ENCODE results near the gene EIF4EBP2. TPM values are rescaled to one million over a fixed set of nuclear protein-coding genes. Genes with fewer than 3 reads are reported as not detected.

The EIF4EBP2 gene
- total RNA-seq, 1 donor from 2014 or later: 155 TPM

- peak; percentile 40 for DNase-seq (ENCODE audit: low read depth, low spot score)
- Mint-ChIP-seq H3K9me3 (no peaks in the 10 kb centered on the region), H3K27me3 (ENCODE audit: low read depth) (peaks cover 44% of the 10 kb centered on the region)
Measured at GRCh38 chr10:70461397-70462348, 57.7 kb downstream of the EIF4EBP2 start.

DNA sequence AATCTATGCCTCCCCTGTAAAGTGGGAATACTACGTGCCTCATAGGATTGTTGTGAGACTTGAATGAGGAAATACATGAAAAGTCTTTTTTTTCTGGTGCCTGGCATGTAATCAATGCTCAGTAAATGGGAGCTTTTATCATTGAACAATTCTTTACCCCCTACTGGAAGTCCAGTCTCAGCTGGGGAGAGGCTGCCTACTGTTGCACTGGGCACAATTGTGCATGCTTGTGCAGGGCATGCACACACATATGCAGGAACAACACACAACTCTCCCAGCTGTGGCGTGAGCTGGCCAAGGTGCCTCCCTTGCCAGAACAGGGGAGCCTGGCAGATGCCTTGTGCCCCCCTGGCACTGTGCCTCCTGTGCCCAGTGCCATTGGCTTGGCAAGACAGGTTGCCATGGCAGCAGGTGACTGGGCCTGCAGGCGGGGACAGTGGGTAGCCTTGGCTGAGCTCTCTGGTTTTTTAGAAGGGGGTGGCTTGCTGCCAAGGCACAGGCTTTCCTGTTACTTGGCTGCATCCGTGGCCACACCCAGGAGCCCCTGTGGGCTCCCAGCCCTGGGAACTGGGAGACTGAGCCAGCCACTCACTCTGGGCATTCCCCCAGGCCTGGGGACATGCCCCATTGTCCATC, 58.5 kb downstream of the EIF4EBP2 start:
- H3K27me3 Mint-ChIP-seq (ENCODE audit: low read depth): peaks cover 36% of the 10 kb centered on the region
- H3K27ac Mint-ChIP-seq (ENCODE audit: unreplicated experiment): no peak overlapping the region
- peaks cover 23% of the 10 kb centered on the region for H3K4me1 Mint-ChIP-seq
- DNase-seq (ENCODE audit: low read depth, low spot score): no peak
- H3K36me3 Mint-ChIP-seq (ENCODE audit: low read depth): no peaks in the 10 kb centered on the region
- no peak overlapping the region for H3K4me3 Mint-ChIP-seq
- H3K9me3 Mint-ChIP-seq: no peaks in the 10 kb centered on the region
- TF ChIP-seq, protein P1, sequence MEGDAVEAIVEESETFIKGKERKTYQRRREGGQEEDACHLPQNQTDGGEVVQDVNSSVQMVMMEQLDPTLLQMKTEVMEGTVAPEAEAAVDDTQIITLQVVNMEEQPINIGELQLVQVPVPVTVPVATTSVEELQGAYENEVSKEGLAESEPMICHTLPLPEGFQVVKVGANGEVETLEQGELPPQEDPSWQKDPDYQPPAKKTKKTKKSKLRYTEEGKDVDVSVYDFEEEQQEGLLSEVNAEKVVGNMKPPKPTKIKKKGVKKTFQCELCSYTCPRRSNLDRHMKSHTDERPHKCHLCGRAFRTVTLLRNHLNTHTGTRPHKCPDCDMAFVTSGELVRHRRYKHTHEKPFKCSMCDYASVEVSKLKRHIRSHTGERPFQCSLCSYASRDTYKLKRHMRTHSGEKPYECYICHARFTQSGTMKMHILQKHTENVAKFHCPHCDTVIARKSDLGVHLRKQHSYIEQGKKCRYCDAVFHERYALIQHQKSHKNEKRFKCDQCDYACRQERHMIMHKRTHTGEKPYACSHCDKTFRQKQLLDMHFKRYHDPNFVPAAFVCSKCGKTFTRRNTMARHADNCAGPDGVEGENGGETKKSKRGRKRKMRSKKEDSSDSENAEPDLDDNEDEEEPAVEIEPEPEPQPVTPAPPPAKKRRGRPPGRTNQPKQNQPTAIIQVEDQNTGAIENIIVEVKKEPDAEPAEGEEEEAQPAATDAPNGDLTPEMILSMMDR (conservative IDR thresholded peaks at IDR 0.05): no peak

More at GRCh38 chr10:70461397-70462348, 57.7 kb downstream of the EIF4EBP2 start:
- no peaks in the 10 kb centered on the region for H3K36me3 Mint-ChIP-seq (ENCODE audit: low read depth)
- H3K4me3 Mint-ChIP-seq: peak overlapping the region; percentile 21
- H3K27ac Mint-ChIP-seq (ENCODE audit: unreplicated experiment): no peak overlapping the region
- peaks cover 26% of the 10 kb centered on the region for H3K4me1 Mint-ChIP-seq
- TF ChIP-seq, protein P1 (conservative IDR thresholded peaks at IDR 0.05): peak; percentile 79

DNA sequence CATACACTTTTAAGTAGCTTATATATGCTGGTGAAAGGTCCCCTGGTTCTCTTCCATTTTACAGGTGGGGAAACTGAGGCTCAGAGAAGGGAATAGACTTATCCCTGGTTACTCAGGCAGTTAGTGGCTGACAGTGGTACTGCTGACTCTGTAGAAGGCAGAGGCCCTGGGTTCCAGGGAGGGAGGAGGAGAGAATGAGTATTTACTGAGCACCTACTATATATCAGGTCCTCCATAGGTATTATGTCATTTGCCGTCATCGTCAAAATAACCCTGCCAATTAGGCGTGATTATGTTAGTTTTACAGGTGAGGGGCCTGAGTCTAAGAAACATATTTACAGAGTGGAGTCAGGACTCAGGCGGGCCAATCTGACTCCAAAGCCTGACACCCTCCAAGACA, 61.3 kb downstream of the EIF4EBP2 start:
- Mint-ChIP-seq H3K27ac (ENCODE audit: unreplicated experiment) (peak overlapping the region; percentile 57), H3K9me3 (no peaks in the 10 kb centered on the region), H3K4me3 (no peak overlapping the region), H3K36me3 (ENCODE audit: low read depth) (no peaks in the 10 kb centered on the region), H3K4me1 (peaks cover 12% of the 10 kb centered on the region), H3K27me3 (ENCODE audit: low read depth) (peaks cover 13% of the 10 kb centered on the region)
- no peak for DNase-seq (ENCODE audit: low read depth, low spot score)
- TF ChIP-seq, protein P1 (conservative IDR thresholded peaks at IDR 0.05): no peak

- no peak overlapping the region for H3K27ac Mint-ChIP-seq (ENCODE audit: unreplicated experiment)
- H3K36me3 Mint-ChIP-seq (ENCODE audit: low read depth): no peaks in the 10 kb centered on the region
- H3K4me1 Mint-ChIP-seq: peaks cover 9% of the 10 kb centered on the region
- peaks cover 9% of the 10 kb centered on the region for H3K27me3 Mint-ChIP-seq (ENCODE audit: low read depth)
- no peak for DNase-seq (ENCODE audit: low read depth, low spot score)
- no peaks in the 10 kb centered on the region for H3K9me3 Mint-ChIP-seq
- H3K4me3 Mint-ChIP-seq: no peak overlapping the region
- TF ChIP-seq, protein P1 (conservative IDR thresholded peaks at IDR 0.05): no peak
Measured at GRCh38 chr10:70465832-70466231, 61.9 kb downstream of the EIF4EBP2 start.

DNA sequence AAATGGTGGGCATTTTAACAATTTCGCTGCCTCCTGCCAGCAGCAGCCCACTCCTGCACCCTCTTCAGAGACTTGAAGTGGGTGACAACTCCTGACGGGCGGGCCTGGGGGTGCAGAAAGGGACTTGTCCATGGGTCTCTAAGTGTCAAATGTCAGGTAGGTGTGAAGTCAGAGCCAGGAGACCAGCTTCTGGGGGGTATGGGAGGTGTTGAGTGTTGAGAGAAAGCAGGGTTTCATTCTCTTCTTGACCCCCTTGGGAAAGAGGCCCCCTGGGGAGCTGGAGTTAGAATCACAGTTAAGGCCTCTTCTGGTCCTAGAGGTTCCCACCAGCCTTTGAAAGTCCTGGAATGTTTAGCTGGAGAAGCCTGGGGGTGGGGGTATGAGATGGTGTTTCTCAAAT, 63.0 kb downstream of the EIF4EBP2 start:
- peaks cover 5% of the 10 kb centered on the region for H3K27me3 Mint-ChIP-seq (ENCODE audit: low read depth)
- no peak for DNase-seq (ENCODE audit: low read depth, low spot score)
- no peak overlapping the region for H3K4me3 Mint-ChIP-seq
- TF ChIP-seq, protein P1 (conservative IDR thresholded peaks at IDR 0.05): no peak
- no peak overlapping the region for H3K27ac Mint-ChIP-seq (ENCODE audit: unreplicated experiment)
- H3K9me3 Mint-ChIP-seq: no peaks in the 10 kb centered on the region
- H3K4me1 Mint-ChIP-seq: peaks cover 6% of the 10 kb centered on the region
- no peaks in the 10 kb centered on the region for H3K36me3 Mint-ChIP-seq (ENCODE audit: low read depth)
